ENCODE results near the gene NTN5. TPM values are rescaled to one million over a fixed set of nuclear protein-coding genes. Genes with fewer than 3 reads are reported as not detected.

Gene NTN5
- total RNA-seq, 1 experiment from 2014 or later: 0.55 TPM

DNA sequence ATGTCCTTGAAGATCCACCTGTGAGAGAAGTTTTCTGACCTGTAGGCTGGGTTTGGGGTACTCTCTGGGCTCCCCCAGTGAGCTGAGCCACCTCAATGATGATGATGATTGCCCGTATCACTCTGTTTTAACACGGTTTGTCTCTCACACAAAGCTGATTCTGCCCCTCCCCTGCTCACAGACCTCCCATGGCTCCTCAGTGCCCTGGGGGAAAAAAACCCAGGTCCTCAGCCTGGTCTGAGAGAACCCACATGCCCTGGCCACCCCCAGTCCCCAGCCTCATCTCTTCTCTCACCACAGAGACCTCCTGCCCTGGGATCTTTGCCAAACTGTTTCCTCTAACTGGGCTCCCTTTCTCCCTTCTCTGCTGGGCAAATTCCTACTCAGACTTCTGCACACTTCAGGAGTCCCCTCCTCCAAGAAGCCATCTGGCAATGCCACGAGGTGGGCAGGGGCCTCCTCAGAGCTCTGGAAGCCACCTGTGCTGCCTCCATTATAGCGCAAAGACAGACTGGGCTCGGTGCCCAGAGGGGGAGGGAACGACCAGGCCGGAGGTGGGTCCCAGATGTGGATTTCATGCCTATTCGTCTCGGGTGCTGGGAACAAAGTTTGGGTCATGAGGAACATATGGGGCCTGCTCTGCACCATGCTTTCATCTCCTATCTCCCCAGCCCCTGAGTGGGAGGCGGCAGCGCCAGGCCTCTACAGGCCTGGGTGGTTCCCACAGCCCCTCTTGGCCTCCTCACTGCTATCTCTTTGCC is 18.3 kb downstream of the NTN5 start:
- Histone ChIP-seq H4K91ac (ENCODE audit: insufficient read length, low read depth, low read length) (no peak overlapping the region), H3K14ac (ENCODE audit: insufficient read depth, low read length) (no peak overlapping the region), H2BK5ac (ENCODE audit: insufficient read length, low read length) (no peak overlapping the region), H3K79me2 (ENCODE audit: insufficient read depth, low read length) (no peaks in the 10 kb centered on the region), H2AK5ac (ENCODE audit: insufficient read length, low read length) (no peak overlapping the region), H3K56ac (ENCODE audit: insufficient read length, low read depth, low read length) (no peak overlapping the region), H3T11ph (ENCODE audit: low read length) (no peak overlapping the region), H3K9me3 (ENCODE audit: control insufficient read depth, low read depth, low read length) (no peaks in the 10 kb centered on the region), H2BK12ac (ENCODE audit: insufficient read length, low read depth, low read length) (no peak overlapping the region), H2AFZ (ENCODE audit: low read length) (no peak overlapping the region), H3K27me3 (ENCODE audit: insufficient read depth, low read length) (no peaks in the 10 kb centered on the region), H2BK15ac (ENCODE audit: low read depth, low read length) (no peak overlapping the region), H2BK20ac (ENCODE audit: low read depth, low read length, poor library complexity, severe bottlenecking) (no peak overlapping the region), H3K79me1 (ENCODE audit: insufficient read depth, low read depth, low read length, poor library complexity, severe bottlenecking) (no peaks in the 10 kb centered on the region), H3K9ac (ENCODE audit: extremely low read depth, insufficient read length, low read length) (no peak overlapping the region), H2BK120ac (ENCODE audit: low read depth, low read length, poor library complexity, severe bottlenecking) (no peak overlapping the region), H3K4me1 (ENCODE audit: insufficient read depth, low read length) (no peaks in the 10 kb centered on the region), H3K4me2 (ENCODE audit: insufficient read depth, insufficient read length, low read length) (no peak overlapping the region), H4K8ac (replicated peaks; ENCODE audit: insufficient read length, low read depth, low read length) (no peak overlapping the region), H3K23me2 (ENCODE audit: insufficient read length, low read depth, low read length, poor library complexity, severe bottlenecking) (no peaks in the 10 kb centered on the region), H3K4ac (ENCODE audit: low read depth, low read length) (no peak overlapping the region), H4K5ac (ENCODE audit: insufficient read length, low read depth, low read length) (no peak overlapping the region), H3K23ac (ENCODE audit: insufficient read length, low read depth, low read length) (no peak overlapping the region), H3K18ac (ENCODE audit: insufficient read length, low read depth, low read length) (no peak overlapping the region), H4K20me1 (ENCODE audit: control insufficient read depth, insufficient read depth, insufficient read length) (no peaks in the 10 kb centered on the region), H3K27ac (ENCODE audit: insufficient read length, low read depth, low read length) (no peak overlapping the region)
- DNase-seq: no peak
- Mint-ChIP-seq H3K27ac (peak overlapping the region in 1 of 3 experiments; percentile 25; a peak in 3 of 7 replicates), H3K4me3 (no peak overlapping the region), H3K36me3 (ENCODE audit: insufficient read depth in 1 of 3, low read depth in 3 of 3) (peaks cover 0 to 5% (median 0%) of the 10 kb centered on the region in 3 experiments; a peak in 2 of 7 replicates), H3K4me1 (peaks cover 17 to 18% of the 10 kb centered on the region in 2 experiments), H3K27me3 (ENCODE audit: low read depth) (peaks cover 7% of the 10 kb centered on the region), H3K9me3 (peaks cover 0 to 4% of the 10 kb centered on the region in 2 experiments; a peak in 2 of 5 replicates)
- TF ChIP-seq, protein P1, sequence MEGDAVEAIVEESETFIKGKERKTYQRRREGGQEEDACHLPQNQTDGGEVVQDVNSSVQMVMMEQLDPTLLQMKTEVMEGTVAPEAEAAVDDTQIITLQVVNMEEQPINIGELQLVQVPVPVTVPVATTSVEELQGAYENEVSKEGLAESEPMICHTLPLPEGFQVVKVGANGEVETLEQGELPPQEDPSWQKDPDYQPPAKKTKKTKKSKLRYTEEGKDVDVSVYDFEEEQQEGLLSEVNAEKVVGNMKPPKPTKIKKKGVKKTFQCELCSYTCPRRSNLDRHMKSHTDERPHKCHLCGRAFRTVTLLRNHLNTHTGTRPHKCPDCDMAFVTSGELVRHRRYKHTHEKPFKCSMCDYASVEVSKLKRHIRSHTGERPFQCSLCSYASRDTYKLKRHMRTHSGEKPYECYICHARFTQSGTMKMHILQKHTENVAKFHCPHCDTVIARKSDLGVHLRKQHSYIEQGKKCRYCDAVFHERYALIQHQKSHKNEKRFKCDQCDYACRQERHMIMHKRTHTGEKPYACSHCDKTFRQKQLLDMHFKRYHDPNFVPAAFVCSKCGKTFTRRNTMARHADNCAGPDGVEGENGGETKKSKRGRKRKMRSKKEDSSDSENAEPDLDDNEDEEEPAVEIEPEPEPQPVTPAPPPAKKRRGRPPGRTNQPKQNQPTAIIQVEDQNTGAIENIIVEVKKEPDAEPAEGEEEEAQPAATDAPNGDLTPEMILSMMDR (conservative IDR thresholded peaks at IDR 0.05): no peak
- WGBS (ENCODE audit: extremely low coverage, insufficient read length, low lambda C conversion rate): no CpG with 5 or more reads among the region's 11 CpGs
